Activated CD8-positive, alpha-beta memory T cell treated with anti-CD3 and anti-CD28 coated beads, Interleukin-2, amount 10 ng/mL, durations not matched to agents 7 days and 5 days (primary cell): ENCODE measurements around the gene TFR2. TPM values are rescaled to one million over a fixed set of nuclear protein-coding genes. Genes with fewer than 3 reads are reported as not detected.
"Not testable (repeated sequence)": the region's sequence is repeated elsewhere in the genome, so short reads cannot be mapped to it uniquely, and the experiment has no call there.

Experiments
- ATAC-seq: fragments of 150-1000 bp; cut with Tn5 transposase; one replicate; pipeline ENCODE4 v1.10.0; 2021; ENCODE audit warnings: moderate library complexity
- CTCF ChIA-PET: fragments of 350-600 bp; sonication (Branson Sonifier 250); formaldehyde crosslinking; loops from one replicate; lab custom pipeline; 2021; ENCODE audit warnings: antibody characterized with exemption; lab: Charles Lee
- DNase-seq: peaks from one replicate; pipeline ENCODE4 v3.0.0-alpha.2; 2020
- H3K27ac Mint-ChIP-seq: one replicate; pipeline ENCODE4 v1.8.0; 2021; ENCODE audit warnings: mild to moderate bottlenecking, mixed read lengths
- H3K27me3 Mint-ChIP-seq: one replicate; pipeline ENCODE4 v1.8.0; 2021; ENCODE audit warnings: mixed read lengths
- H3K36me3 Mint-ChIP-seq: one replicate; pipeline ENCODE4 v1.8.0; 2021; ENCODE audit warnings: mild to moderate bottlenecking, mixed read lengths
- H3K4me1 Mint-ChIP-seq: one replicate; pipeline ENCODE4 v1.8.0; 2021; ENCODE audit warnings: mixed read lengths
- H3K4me3 Mint-ChIP-seq: one replicate; pipeline ENCODE4 v1.8.0; 2021; ENCODE audit warnings: mild to moderate bottlenecking, moderate library complexity, mixed read lengths
- H3K9me3 Mint-ChIP-seq: one replicate; pipeline ENCODE4 v1.8.0; 2022; ENCODE audit warnings: low read depth, mixed read lengths
- total RNA-seq, 2 experiments: library from RNA; stranded (reverse); gene quantifications; one replicate each; pipeline ENCODE4 v1.2.3, GENCODE V29; 2021

TFR2 gene
- total RNA-seq, 2 experiments from 2014 or later, result 11.1 to 18.6 TPM

GRCh38 chr7:100675581-100676350 is 34.4 kb upstream of the TFR2 start:
- H3K9me3 Mint-ChIP-seq, result no peaks in the 10 kb centered on the region

DNA sequence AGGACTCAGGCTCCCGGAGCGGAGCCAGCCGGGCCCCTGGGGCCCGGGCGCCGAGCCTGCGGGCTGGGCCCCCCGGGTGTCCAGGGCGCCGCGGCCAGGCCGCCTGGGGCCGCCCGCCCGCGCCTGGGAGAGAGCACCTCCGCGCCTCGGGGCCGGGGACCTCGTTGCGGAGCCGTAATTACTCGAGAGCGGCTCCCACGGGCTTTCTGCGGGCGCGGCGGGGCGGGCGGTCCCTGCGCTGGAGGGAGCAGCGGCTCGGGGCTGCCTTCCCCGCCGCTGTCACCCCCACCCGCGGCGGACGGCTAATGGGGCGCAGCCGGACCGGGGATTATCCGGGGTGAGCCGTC is 33.7 kb upstream of the TFR2 start:
- Mint-ChIP-seq H3K4me1 (peaks cover 19% of the 10 kb centered on the region), H3K36me3 (peaks cover 24% of the 10 kb centered on the region), H3K27ac (peak overlapping the region; percentile 89), H3K27me3 (peaks cover 2% of the 10 kb centered on the region), H3K9me3 (no peaks in the 10 kb centered on the region), H3K4me3 (peak overlapping the region; percentile 93)
- DNase-seq (no peak), ATAC-seq (peak; percentile 0)
- CTCF ChIA-PET, result interaction anchor here (1.2 to 11.5 kb wide), 5 partner anchors 17 to 178 kb away, joined by 3 to 91 read pairs (median 6); partner anchors contain the start of genes FBXO24, GIGYF1, LRCH4 and SLC12A9

More at GRCh38 chr7:100675581-100676350, 34.4 kb upstream of the TFR2 start:
- DNase-seq, result peak; percentile 94
- ATAC-seq, result peak; percentile 57
- H3K4me1 Mint-ChIP-seq, result peaks cover 21% of the 10 kb centered on the region
- peaks cover 26% of the 10 kb centered on the region for H3K36me3 Mint-ChIP-seq
- peaks cover 2% of the 10 kb centered on the region for H3K27me3 Mint-ChIP-seq
- peak overlapping the region; percentile 85 for H3K27ac Mint-ChIP-seq
- CTCF ChIA-PET, result interaction anchor here (1.1 to 11.5 kb wide), 6 partner anchors 16 to 177 kb away, joined by 3 to 91 read pairs (median 6); partner anchors contain the start of genes FBXO24, GIGYF1, LRCH4 and POP7
- H3K4me3 Mint-ChIP-seq, result peak overlapping the region; percentile 83

GRCh38 chr7:100674411-100675104 is 33.2 kb upstream of the TFR2 start:
- H3K4me3 Mint-ChIP-seq, result peak overlapping the region; percentile 93
- H3K9me3 Mint-ChIP-seq, result no peaks in the 10 kb centered on the region
- H3K27me3 Mint-ChIP-seq, result peaks cover 2% of the 10 kb centered on the region
- CTCF ChIA-PET, result interaction anchor here (1.0 to 11.5 kb wide), 6 partner anchors 18 to 178 kb away, joined by 3 to 91 read pairs (median 5); partner anchors contain the start of genes FBXO24, GIGYF1, LRCH4 and MOSPD3
- H3K4me1 Mint-ChIP-seq, result peaks cover 18% of the 10 kb centered on the region
- H3K27ac Mint-ChIP-seq, result peak overlapping the region; percentile 89
- ATAC-seq (no peak), DNase-seq (peak; percentile 50)
- peaks cover 23% of the 10 kb centered on the region for H3K36me3 Mint-ChIP-seq

GRCh38 chr7:100673942-100674410 is 32.6 kb upstream of the TFR2 start:
- DNase-seq (peak; percentile 67), ATAC-seq (peak; percentile 0)
- H3K4me3 Mint-ChIP-seq, result peak overlapping the region; percentile 93
- H3K9me3 Mint-ChIP-seq, result no peaks in the 10 kb centered on the region
- peaks cover 2% of the 10 kb centered on the region for H3K27me3 Mint-ChIP-seq
- CTCF ChIA-PET, result interaction anchor here (1.0 to 11.5 kb wide), 4 partner anchors 18 to 69 kb away, joined by 3 to 91 read pairs (median 4); partner anchors contain the start of genes GIGYF1 and MOSPD3
- peaks cover 18% of the 10 kb centered on the region for H3K36me3 Mint-ChIP-seq
- peak overlapping the region; percentile 89 for H3K27ac Mint-ChIP-seq
- H3K4me1 Mint-ChIP-seq, result peaks cover 18% of the 10 kb centered on the region

- Mint-ChIP-seq H3K9me3 (no peaks in the 10 kb centered on the region), H3K36me3 (peaks cover 17% of the 10 kb centered on the region), H3K27me3 (peaks cover 2% of the 10 kb centered on the region), H3K27ac (peak within 1 kb of the TSS; percentile 92), H3K4me3 (peak within 1 kb of the TSS; percentile 93), H3K4me1 (peaks cover 18% of the 10 kb centered on the region)
- CTCF ChIA-PET, result interaction anchor here (0.6 to 2.6 kb wide), 8 partner anchors 15 to 109 kb away, joined by 3 to 15 read pairs (median 6); no protein-coding TSS in a partner anchor
- DNase-seq (peak; percentile 99), ATAC-seq (peak; percentile 75)
Observed at GRCh38 chr7:100673302-100673941, 32.1 kb upstream of the TFR2 start, which contains the start of gene GNB2. Gene GNB2 (plus strand): TSS chr7:100673740. CDS start chr7:100676266, 2,526 bp downstream.

DNA sequence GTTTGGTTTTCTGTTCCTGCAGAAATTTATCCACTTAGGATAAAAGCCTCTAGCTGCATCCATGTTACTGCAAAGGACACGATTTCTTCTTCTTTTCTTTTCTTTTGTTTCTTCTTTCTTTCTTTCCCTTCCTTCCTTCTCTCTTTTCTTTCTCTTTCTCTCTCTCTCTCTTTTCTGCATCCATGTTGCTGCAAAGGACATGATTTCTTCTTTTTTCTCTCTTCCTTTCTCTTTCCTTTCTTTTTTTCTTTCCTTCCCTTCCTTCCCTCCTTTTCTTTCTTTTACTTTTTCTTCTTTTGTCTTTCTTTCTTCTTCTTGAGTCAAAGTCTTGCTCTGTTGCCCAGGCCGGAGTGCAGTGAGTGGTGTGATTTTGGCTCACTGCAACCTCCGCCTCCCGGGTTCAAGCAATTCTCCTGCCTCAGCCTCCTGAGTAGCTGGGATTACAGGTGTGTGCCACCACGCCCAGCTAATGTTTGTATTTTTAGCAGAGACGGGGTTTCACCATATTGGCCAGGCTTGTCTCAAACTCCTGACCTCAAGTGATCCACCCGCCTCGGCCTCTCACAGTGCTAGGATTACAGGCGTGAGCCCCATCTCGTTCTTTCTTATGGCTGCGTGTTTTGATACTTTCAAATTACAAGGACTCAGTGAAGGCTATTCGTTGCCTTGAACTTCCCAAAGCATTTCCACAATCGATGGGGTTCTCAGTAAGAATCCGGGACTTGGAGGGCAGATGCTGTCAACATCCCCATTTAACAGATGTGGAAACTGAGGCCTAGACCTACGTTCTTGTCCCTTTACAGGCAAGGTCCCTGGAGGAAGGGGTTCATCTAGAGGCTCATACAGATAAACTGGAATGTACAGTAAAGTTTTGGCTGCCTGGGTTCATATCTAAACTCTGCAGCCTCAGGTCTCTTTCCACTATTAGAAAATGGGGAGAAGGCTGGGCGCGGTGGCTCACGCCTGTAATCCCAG is 30.3 kb upstream of the TFR2 start:
- Mint-ChIP-seq H3K27me3 (peaks cover 9% of the 10 kb centered on the region), H3K4me3 (no peak overlapping the region), H3K36me3 (peaks cover 5% of the 10 kb centered on the region), H3K27ac (no peak overlapping the region), H3K9me3 (no peaks in the 10 kb centered on the region), H3K4me1 (peaks cover 11% of the 10 kb centered on the region)
- no peak for ATAC-seq
- CTCF ChIA-PET, result interaction anchor here (1.9 to 2.6 kb wide), 3 partner anchors 20 to 42 kb away, joined by 4 to 15 read pairs (median 7); no protein-coding TSS in a partner anchor
- no peak for DNase-seq

DNA sequence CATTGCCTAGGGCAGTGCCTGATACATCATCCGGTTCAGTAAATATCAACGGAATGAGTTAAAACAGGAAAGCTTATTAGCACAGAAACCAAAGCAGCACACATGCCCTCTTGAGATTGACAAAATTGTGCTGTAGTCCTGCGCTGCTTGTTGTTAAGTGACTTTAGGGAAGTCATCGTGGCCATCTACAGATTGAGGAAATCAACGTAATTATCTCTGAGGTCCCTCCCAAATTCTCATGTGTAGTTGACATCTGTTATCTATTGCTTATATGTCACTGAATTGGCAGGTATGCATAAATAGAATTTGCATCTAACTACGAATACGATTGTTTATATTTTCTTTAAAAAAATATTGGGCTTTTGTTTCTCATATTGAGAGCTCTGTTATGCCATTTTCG is 28.7 kb upstream of the TFR2 start:
- CTCF ChIA-PET, result interaction anchor here (0.5 to 1.9 kb wide), 4 partner anchors 35 to 637 kb away, joined by 3 to 5 read pairs (median 4); no protein-coding TSS in a partner anchor
- Mint-ChIP-seq H3K36me3 (peaks cover 1% of the 10 kb centered on the region), H3K9me3 (no peaks in the 10 kb centered on the region), H3K27me3 (peaks cover 9% of the 10 kb centered on the region), H3K27ac (no peak overlapping the region), H3K4me3 (no peak overlapping the region), H3K4me1 (peaks cover 8% of the 10 kb centered on the region)
- ATAC-seq (no peak), DNase-seq (no peak)

DNA sequence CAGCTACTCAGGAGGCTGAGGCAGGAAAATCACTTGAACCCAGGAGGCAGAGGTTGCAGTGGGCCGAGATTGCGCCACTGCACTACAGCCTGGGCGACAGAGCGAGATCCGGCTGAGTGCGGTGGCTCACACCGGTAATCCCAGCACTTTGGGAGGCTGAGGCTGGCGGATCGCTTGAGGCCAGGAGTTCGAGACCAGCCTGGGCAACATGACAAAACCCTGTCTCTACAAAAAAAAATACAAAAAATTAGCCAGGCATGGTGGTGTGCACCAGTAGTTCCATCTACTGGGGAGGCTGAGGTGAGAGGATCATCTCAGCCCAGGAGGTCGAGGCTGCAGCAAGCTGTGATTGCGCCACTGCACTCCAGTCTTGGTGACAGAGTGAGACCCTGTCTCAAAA is 27.8 kb upstream of the TFR2 start:
- not testable (repeated sequence) for H3K27ac Mint-ChIP-seq, ATAC-seq, H3K36me3 Mint-ChIP-seq, DNase-seq, H3K9me3 Mint-ChIP-seq, H3K27me3 Mint-ChIP-seq, H3K4me1 Mint-ChIP-seq, H3K4me3 Mint-ChIP-seq
- CTCF ChIA-PET, result interaction anchor here (1.7 kb wide), 1 partner anchor 35 kb away, joined by 5 read pairs; no protein-coding TSS in a partner anchor

GRCh38 chr7:100668069-100668449 is 26.7 kb upstream of the TFR2 start:
- Mint-ChIP-seq H3K27me3 (peaks cover 9% of the 10 kb centered on the region), H3K4me3 (no peak overlapping the region), H3K4me1 (peaks cover 7% of the 10 kb centered on the region), H3K27ac (no peak overlapping the region), H3K36me3 (no peaks in the 10 kb centered on the region), H3K9me3 (no peaks in the 10 kb centered on the region)
- CTCF ChIA-PET, result interaction anchor here (1.0 to 1.6 kb wide), 3 partner anchors 34 to 193 kb away, joined by 3 to 5 read pairs (median 4); no protein-coding TSS in a partner anchor
- DNase-seq (no peak), ATAC-seq (no peak)

DNA sequence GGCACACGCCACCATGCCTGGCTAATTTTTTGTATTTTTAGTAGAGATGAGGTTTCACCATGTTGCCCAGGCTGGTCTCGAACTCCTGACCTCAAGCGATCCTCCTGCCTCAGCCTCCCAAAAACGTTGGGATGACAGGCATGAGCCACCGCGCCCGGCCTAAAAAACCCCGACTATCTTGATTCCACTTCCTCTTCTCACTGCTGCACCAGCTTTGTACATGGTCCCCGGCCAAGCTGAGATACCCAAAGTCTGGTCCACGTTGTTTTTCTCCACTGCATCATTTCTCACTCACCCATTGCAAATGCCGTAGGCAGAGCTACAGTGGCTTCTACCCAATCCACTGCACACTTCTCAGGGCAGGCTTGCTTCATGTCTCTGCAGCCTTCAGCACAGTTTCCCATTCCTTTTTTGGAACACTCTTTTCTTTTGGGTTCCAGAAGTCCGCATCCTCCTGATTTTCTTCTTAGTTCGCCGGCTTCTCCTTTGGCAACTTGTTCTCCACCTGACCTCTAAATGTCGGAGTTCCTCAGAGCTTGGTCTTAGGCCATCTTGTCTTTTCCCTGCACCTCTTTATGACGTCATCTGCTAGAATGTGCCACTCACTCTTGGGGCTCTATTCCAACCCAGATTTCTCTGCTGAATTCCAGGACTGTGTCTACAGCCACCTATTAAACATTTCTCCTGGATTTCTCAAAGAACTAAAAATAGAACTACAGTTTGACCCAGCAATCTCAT is 26.1 kb upstream of the TFR2 start:
- Mint-ChIP-seq H3K4me3 (no peak overlapping the region), H3K27ac (no peak overlapping the region), H3K36me3 (no peaks in the 10 kb centered on the region), H3K9me3 (no peaks in the 10 kb centered on the region), H3K4me1 (peaks cover 4% of the 10 kb centered on the region), H3K27me3 (peaks cover 9% of the 10 kb centered on the region)
- CTCF ChIA-PET, result interaction anchor here (1.0 to 1.6 kb wide), 3 partner anchors 33 to 192 kb away, joined by 3 to 5 read pairs (median 4); no protein-coding TSS in a partner anchor
- ATAC-seq (no peak), DNase-seq (no peak)

- CTCF ChIA-PET, result no interaction called here
- no peaks in the 10 kb centered on the region for H3K9me3 Mint-ChIP-seq
Observed at GRCh38 chr7:100665168-100665726, 23.9 kb upstream of the TFR2 start.

More at GRCh38 chr7:100665168-100665726, 23.9 kb upstream of the TFR2 start:
- DNase-seq, result no peak
- Mint-ChIP-seq H3K36me3 (no peaks in the 10 kb centered on the region), H3K4me3 (no peak overlapping the region), H3K27me3 (peaks cover 9% of the 10 kb centered on the region), H3K4me1 (peaks cover 2% of the 10 kb centered on the region), H3K27ac (no peak overlapping the region)
- ATAC-seq, result no peak
